ENCODE data around the gene CFAP299.
"Not testable (repeated sequence)": the region's sequence is repeated elsewhere in the genome, so short reads cannot be mapped to it uniquely, and the experiment has no call there.

Gene CFAP299

DNA sequence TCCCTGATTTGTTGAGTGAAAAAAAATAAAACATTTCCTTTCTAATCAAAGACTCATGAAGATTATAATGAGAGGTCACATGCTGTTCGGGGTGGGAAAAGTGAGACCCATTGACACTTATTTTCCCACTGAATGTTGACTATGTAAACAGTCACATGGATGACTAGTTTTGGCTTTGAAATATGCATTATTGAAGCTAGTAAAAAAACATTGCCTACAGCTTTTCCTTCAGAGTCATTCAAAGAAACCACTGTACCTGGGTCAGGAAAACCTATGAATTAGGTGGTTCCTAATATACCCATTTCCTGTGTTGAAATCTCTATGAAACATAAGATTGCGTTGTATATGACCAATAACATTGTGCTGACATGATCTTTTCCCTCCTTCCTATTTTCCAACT is 251.2 kb downstream of the CFAP299 start:
- DNase-seq (ENCODE audit: low read depth in 2 of 3, low spot score in 1 of 3): no peak

DNA sequence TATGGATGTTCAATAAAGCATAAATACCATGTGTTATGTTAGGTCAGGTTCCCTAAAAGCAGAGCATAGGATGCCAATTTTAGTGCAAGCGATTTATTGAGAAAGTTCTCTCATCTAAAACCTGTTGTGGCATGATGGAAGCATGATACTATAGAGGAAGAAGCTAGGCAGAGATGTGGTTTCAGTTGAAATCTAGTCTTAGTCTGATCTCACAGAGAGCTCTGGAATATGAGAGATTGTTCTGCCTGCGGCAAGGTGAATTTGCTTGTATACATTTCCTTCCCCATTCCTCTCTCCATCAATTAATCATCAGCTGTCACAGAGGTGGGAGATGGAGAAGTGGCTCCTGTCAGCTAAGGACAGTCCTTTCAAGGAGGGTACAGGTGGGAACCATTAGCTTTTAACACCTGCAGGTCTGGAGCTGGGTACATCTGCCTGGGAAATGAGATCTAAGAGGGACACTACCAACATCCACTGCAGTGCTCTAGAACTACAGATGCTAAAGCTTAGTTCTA is 252.4 kb downstream of the CFAP299 start:
- no peak for DNase-seq (ENCODE audit: low read depth in 2 of 3, low spot score in 1 of 3)

DNA sequence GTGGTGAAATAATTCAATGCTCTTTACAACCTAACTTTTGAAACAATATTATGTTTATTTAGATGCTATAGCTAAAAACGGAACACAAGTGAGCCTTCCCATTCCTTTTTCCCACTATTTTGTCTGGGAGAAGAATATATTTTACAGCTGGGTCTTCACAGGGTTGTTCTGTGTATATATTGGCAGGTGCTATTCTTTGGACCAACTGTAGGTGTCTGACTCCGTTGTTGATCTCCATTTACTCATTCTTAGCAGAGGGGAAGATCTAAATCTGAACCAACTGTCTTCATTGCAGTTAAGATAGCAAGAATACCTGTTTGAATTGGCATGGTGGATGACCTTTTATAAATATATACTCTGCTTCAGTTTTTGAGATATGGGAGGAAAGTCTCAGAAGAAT is 257.4 kb downstream of the CFAP299 start:
- DNase-seq (ENCODE audit: low read depth in 2 of 3, low spot score in 1 of 3): no peak

DNA sequence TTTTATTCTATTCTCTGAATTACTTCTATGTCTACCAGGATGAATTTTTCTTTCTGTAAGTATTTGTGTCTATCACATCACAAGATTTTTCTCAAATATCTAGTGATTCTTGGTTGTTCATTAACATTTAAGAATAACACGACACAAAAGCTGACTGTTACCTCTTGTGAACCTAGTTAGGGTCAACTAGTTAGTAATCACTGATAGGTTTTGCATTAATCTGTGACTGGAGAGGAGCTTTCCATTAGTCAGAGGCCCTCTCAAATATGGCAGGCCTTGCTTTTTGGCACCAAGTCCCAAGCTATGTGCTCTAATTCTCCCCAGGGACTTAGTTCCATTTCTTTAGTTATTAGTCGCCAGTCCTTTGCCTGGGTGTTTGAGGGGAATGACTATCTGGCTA is 259.2 kb downstream of the CFAP299 start:
- DNase-seq (ENCODE audit: low read depth in 2 of 3, low spot score in 1 of 3): no peak

DNA sequence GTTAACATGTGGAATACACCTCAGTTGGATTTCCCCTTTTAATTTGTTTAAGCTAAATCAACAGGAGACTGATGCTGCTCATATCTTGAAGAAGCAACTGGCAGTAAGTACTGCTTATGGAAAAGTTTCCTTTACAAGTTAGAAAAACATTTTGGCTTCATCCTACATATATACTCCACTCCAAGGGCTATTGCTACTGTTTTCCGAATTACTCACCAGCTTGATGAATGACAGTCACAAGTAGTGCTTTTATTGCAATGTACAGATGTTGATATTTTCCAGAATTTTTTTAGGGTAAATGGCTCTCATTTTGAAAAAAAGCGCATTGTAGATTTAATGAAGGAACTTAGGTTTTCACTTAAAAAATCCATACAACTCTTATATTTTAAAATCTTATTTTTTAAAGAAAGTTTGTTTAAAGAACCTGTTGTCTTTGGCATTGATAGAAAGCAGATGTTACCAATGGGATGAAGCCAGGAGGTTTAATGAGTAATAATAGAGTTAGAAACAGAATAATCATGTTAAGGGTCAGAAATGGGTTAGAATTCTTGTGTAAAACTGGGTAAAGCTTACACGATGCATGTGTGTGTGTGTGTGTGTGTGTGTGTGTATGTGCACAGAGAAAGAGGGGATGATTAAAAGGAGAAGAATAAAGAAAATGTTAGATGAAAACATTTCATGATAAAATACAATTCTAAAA is 272.9 kb downstream of the CFAP299 start:
- no peak for DNase-seq (ENCODE audit: low read depth in 2 of 3, low spot score in 1 of 3)

DNA sequence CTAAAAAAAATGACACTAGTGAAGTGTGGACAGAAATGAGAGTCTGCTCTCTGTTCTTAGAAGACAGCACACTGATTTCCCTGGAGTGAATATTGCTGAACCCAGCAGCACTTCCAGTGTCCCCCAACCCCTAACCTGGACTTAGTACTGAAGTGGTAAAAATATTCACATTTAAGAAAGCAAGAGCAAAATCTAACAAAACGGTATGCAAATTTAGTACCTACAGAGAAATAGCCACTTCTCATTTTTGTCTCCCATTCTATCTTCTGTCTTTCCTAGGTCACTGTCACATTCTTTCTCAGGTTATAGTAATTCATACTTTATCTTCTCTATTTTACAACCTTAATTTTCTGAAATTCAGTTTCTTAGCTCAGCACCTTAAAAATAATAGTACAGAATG is 274.7 kb downstream of the CFAP299 start:
- DNase-seq (ENCODE audit: low read depth in 2 of 3, low spot score in 1 of 3): no peak

DNA sequence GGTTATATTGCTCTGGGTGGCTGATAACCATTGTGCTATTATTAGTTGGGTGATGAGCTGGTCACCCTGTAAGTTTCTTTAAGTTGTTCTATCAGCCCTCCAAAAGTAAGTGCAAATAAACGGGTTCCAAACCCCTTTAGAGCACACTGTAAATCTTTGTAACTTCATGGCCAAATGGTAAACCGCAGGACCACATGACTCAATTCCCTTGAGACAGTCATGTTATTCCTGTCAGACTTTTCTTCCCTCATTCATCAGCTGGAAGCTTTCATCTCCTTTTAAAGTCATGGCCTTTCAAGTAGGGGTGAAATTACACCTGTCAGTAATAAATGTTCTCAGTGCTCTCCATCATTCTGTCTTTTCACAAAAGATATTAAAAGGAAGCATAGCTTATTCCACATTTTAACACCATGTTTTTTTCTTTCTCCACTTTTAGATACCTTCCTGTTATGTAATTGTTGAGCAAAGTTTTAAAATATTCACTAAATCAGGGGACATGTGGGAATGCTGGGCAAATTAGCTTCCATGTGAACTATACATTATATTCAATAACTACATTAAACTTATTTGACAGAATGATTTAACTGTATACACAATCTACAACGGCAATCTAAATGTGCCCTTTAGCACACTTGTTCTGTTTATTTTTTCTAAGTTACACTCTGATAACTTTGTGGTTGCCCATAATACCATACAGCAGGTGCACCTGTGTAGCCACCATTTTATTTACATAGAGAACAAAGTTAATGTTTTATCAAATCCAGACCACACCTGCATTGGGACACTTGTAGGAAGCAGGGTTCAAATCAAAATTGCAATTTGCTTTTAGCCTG is 275.5 kb downstream of the CFAP299 start:
- no peak for DNase-seq (ENCODE audit: low read depth in 2 of 3, low spot score in 1 of 3)

DNA sequence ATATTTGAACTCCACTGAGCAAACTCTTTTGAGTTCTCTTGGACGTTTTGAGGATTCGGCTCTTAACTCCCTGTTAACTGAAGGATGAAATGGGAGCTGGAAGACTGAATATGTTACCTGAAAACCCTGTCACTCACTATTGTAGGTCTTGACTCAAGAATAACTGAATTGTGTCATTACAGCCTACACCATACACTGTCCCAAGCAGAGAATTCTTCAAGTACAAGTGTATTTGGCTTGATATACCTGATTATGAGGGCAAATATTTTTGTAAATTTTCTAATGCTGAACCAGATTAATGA is 276.1 kb downstream of the CFAP299 start:
- DNase-seq (ENCODE audit: low read depth in 2 of 3, low spot score in 1 of 3): no peak

DNA sequence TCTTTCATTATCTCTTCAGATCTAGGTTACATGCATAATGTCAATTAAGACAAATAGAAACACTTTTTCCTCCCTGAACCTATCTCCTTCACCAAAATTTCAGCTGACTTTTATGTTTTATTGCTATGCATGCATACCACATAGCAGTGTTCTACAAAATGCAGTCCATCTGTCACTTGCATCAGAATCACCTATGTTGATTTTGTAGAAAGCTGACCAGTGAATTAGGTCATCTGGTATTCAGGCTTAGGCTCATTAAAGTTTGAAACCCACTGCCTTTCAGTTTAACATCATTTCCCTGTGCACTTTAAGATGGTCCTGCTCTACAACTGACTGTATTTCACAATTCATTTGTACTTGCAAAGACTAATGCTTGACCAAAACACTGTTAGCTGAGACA is 277.9 kb downstream of the CFAP299 start:
- no peak for DNase-seq (ENCODE audit: low read depth in 2 of 3, low spot score in 1 of 3)

DNA sequence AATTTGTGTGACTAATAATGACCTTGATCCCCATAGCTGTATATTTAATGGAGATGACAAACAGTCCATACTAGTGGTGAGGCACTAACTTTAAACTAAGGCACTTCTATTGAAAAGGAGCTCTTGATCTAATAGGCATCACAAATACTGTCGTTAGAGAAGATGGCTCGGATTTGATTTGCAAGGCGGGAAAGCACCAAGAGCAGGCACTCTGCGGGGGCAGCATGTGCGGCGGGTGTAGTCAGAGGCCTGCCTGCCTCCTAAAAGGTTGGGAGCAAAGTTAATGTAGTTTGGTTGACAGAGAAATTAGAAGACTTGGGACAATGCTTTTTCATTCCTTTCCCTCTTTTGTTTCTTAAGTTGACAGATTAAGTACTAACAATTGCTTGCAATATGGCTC is 278.8 kb downstream of the CFAP299 start:
- no peak for DNase-seq (ENCODE audit: low read depth in 2 of 3, low spot score in 1 of 3)

DNA sequence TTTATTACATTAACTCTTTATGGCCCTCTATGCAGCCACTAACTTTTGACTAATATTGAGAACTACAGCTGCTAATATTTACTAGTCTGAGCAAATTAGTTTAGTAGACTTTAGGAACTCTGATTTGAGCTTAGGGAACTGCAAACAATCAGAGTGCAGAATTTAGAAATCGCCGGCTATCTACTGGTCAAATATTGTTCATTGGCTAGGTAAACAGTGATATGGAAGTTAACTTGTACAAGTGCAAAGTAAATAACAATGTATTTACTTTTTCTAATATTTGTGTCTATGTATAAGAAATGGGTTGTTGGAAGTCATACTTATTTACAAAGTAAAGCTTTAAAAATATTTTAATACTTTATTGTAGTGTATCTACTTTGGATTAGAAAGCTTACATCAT is 279.6 kb downstream of the CFAP299 start:
- no peak for DNase-seq (ENCODE audit: low read depth in 2 of 3, low spot score in 1 of 3)

DNA sequence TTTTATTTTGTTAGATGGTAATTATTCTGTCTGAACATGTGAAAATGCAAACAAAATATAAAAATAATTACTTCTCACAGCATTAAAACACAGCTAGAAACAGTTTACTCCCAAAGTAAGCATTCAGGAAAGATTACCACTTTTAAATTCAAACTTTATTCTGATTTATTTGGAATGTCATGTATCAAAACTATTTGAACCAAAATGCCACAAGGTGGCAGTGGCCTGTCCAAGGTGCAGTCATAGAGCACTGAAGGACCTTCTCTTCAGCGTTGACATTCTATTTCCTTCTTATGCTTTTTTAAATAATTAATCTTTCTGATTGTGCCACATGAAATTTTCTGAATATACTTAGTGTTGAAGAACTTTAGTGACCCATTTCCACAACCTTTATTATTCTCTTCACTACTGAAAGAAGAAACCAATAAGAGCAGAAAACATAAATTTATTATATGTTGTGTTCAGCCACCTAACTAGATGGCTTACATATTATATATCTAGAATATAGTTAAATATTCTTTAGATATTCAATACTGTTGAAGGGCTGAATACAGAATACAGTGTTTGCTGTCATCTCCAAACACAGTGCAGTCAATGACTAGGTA is 283.6 kb downstream of the CFAP299 start:
- no peak for DNase-seq (ENCODE audit: low read depth in 2 of 3, low spot score in 1 of 3)

DNA sequence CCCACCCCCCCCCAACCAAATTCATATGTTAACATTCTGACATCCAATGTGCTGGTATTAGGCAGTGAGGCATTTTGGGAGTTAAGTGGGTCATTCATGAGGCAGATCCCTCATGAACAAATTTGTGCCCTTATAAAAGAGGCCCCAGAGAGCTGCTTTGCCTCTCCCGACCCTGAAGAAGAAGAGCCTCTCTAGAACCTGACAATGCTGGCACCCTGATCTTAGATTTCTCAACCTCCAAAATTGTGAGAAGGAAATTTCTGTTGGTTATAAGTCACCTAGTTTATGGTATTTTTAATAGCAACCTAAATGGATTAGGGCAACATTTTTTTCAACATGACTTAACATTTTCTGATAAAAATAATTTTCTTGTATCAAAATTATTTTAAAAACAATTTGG is 296.3 kb downstream of the CFAP299 start:
- no peak for DNase-seq (ENCODE audit: low read depth in 2 of 3, low spot score in 1 of 3)

DNA sequence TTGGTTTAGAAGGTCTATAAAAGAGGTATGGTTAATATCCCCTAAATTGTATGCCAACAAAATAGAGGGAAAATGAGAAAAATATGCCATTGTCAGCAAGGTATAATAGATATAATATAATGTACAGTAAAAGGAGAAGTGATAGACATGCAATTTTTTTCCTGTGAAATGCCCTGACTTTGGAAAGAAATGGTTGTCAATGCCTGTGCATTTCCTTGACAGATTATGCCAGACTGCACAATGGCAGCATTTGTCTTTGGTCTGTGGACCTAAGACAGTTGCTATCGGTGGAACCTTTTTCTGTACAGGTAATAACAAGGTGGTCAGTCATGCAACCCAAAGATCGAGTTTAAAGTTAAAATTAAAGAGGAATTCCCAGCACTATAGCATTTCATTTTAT is 301.7 kb downstream of the CFAP299 start:
- no peak for DNase-seq (ENCODE audit: low read depth in 2 of 3, low spot score in 1 of 3)

DNA sequence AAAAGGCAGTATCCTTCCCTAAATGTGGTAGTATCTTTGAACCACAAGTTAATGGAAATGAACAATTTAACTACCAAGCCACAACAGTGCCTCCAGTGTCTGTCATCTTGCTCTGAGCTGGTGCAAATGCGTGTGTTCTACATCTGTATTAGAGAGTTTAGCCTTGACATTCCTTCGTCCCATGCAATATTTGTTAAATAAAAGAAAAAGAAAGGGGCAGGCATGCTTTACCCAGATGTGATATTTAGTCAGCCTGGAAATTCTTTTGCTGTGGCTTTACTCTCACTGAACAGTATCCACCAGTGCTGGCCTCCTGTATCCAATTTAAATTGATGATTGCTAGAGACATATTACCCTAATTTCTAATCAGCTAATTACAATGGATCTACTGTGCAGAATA is 310.5 kb downstream of the CFAP299 start:
- DNase-seq (ENCODE audit: low read depth in 2 of 3, low spot score in 1 of 3): no peak

DNA sequence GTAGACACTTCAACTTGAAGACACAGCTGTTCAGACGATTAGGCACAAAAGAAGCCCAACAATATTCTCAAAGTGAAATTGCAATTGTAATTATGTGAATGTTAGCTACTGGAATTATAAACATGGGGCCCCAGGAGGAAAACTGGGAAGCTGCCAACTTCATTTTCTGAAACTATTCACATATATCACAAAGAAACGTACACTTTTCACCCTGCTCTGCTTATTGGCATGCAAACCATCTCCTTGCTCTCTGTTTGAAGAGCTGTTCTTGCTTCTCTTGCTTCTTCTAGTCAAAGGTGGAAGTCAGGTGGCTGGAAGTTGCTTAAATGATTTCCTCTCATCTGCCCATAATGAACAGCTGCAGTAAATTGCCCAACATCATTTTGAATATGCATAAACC is 320.1 kb downstream of the CFAP299 start:
- no peak for DNase-seq (ENCODE audit: low read depth in 2 of 3, low spot score in 1 of 3)

DNA sequence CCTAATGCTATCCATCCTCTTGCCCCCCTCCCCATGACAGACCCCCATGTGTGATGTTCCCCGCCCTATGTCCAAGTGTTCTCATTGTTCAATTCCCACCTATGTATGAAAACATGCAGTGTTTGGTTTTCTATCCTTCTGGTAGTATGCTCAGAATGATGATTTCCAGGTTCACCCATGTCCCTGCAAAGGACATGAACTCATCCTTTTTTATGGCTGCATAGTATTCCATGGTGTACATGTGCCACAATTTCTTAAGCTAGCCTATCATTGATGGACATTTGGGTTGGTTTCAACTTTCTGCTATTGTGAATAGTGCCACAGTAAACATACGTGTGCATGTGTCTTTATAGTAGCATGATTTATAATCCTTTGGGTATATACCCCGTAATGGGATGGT is 334.6 kb downstream of the CFAP299 start:
- DNase-seq (ENCODE audit: low read depth in 2 of 3, low spot score in 1 of 3): not testable (repeated sequence)

DNA sequence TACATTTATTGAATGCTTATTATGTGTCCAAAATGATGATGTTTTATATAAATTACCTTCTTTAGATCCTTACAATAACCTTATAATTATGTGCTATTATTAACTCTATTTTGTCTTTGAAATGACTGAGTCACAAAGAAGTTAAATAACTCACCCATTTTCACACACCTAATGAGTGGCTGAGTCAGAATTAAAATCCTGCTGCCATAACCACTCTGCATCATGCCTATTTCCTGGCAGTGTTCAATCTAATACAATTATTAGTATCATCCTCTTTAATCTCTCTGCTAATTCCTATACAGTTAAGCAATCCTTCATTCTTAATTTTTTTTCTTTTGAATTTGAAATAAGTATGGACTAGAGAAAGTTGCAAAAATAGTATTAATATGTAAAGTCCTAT is 342.9 kb downstream of the CFAP299 start:
- DNase-seq (ENCODE audit: low read depth in 2 of 3, low spot score in 1 of 3): no peak

DNA sequence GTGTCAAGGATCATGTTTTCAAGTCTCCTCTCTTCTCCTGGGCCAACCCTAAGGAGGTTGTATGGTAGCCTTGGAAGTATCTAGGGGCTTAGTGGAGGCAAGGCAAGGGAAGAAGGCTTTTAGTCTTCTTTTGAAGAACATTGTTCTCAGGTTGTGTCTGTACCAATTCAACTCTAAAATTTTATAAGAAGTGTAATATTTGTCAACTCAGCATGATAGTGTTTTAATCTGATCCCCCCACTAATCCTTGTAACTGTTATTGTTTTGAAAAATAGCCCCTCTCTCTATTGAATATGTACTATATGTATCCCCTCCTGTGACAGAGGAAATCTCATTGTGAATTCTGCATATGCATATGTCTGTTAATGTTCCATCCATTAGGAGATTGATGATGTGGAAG is 345.4 kb downstream of the CFAP299 start:
- DNase-seq (ENCODE audit: low read depth in 2 of 3, low spot score in 1 of 3): no peak

DNA sequence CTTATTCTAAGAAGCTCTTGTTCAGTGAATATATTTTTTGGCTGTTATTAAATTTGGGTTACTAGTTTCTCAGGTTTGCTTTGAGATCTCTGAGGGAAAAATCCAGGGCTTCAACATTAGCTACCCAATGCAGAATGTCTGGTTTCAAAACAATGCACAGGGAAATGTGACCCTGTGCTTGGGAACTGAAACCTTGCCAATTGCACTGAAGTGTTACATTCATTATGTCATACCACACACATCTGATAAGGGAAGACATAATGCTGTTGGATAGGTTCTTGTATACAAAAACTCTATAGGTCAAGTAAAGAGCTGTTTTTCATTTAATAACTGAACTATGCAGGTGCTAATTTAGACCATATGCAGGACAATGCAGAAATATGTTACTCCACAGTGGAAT is 349.7 kb downstream of the CFAP299 start:
- no peak for DNase-seq (ENCODE audit: low read depth in 2 of 3, low spot score in 1 of 3)

DNA sequence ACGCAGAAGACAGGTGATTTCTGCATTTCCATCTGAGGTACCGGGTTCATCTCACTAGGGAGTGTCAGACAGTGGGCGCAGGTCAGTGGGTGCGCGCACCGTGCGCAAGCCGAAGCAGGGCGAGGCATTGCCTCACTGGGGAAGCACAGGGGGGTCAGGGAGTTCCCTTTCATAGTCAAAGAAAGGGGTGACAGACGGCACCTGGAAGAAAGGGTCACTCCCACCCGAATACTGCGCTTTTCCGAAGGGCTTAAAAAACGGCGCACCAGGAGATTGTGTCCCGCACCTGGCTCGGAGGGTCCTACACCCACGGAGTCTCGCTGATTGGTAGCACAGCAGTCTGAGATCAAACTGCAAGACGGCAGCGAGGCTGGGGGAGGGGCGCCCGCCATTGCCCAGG is 352.2 kb downstream of the CFAP299 start:
- DNase-seq (ENCODE audit: low read depth in 2 of 3, low spot score in 1 of 3): not testable (repeated sequence)

DNA sequence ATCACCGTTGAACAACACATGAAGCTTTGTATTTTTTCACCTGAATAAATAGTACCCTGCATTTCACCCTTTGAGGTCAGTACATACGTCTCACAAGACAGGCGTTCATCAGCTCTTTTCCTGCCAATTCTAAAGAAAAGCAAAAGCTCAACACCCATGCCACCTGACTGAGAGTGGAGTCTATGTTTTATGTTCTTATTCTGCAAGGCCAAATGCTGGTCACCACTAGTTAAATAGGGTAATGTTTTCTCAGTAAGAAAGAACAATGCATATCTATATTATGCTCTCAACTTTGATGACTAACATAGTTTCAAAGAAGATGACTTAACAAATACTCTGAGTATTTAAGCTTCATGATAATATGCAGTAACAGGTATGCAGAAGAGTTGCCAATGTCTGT is 358.6 kb downstream of the CFAP299 start:
- DNase-seq (ENCODE audit: low read depth in 2 of 3, low spot score in 1 of 3): no peak

All from stimulated activated CD4-positive, alpha-beta T cell treated with anti-CD3 and anti-CD28 coated beads, Interleukin-12 subunit alpha, Interleukin-12 subunit beta, amount 100 ng/mL, for 48 hours (primary cell).